ENCODE data around the gene EFNA3. TPM values are rescaled to one million over a fixed set of nuclear protein-coding genes. Genes with fewer than 3 reads are reported as not detected.

Gene EFNA3
- total and polyA plus RNA-seq, 2 experiments from 2014 or later, result 10.3 to 13.6 TPM

DNA sequence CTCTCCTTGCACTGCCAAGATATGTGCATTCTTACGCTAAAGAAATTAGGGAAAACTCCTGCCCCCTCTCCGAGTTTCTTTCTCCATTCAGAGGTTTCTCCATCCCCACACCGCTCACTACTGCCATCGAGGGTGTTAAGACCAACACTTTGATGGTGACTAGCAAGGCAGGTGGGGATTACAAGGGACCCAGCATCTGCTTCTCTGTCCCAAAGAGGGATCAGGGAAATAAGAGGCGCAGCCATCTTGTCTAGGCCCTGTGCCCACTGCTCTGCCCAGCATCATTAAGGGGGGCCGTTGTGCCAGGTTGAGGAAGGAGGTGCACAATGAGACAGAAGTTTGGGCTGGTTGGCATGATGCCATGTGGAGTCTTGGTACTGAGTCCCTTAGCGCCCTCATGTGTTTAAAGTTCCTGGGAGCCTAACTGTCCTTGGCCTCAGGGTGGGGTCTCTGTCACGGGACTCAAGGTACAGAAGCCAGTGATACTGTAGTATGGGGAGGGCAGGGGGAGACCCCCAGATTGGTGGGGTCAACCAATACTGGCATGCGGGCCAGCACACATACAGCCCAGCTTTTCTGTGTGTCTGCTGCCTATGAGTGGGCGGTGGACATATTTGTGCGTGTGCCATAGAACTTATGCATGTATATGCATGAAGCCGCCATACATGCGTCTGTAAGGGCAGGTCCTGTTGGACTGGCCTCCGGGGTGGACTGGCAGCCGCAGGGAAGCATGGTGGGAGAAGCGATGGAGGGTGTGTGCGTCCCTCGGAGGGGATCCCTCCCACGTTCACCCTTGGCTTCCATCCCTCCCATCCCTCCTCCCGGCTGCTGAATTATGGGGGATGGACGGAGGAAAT, 5.5 kb downstream of the EFNA3 start (continued):
- TF ChIP-seq, protein P1, sequence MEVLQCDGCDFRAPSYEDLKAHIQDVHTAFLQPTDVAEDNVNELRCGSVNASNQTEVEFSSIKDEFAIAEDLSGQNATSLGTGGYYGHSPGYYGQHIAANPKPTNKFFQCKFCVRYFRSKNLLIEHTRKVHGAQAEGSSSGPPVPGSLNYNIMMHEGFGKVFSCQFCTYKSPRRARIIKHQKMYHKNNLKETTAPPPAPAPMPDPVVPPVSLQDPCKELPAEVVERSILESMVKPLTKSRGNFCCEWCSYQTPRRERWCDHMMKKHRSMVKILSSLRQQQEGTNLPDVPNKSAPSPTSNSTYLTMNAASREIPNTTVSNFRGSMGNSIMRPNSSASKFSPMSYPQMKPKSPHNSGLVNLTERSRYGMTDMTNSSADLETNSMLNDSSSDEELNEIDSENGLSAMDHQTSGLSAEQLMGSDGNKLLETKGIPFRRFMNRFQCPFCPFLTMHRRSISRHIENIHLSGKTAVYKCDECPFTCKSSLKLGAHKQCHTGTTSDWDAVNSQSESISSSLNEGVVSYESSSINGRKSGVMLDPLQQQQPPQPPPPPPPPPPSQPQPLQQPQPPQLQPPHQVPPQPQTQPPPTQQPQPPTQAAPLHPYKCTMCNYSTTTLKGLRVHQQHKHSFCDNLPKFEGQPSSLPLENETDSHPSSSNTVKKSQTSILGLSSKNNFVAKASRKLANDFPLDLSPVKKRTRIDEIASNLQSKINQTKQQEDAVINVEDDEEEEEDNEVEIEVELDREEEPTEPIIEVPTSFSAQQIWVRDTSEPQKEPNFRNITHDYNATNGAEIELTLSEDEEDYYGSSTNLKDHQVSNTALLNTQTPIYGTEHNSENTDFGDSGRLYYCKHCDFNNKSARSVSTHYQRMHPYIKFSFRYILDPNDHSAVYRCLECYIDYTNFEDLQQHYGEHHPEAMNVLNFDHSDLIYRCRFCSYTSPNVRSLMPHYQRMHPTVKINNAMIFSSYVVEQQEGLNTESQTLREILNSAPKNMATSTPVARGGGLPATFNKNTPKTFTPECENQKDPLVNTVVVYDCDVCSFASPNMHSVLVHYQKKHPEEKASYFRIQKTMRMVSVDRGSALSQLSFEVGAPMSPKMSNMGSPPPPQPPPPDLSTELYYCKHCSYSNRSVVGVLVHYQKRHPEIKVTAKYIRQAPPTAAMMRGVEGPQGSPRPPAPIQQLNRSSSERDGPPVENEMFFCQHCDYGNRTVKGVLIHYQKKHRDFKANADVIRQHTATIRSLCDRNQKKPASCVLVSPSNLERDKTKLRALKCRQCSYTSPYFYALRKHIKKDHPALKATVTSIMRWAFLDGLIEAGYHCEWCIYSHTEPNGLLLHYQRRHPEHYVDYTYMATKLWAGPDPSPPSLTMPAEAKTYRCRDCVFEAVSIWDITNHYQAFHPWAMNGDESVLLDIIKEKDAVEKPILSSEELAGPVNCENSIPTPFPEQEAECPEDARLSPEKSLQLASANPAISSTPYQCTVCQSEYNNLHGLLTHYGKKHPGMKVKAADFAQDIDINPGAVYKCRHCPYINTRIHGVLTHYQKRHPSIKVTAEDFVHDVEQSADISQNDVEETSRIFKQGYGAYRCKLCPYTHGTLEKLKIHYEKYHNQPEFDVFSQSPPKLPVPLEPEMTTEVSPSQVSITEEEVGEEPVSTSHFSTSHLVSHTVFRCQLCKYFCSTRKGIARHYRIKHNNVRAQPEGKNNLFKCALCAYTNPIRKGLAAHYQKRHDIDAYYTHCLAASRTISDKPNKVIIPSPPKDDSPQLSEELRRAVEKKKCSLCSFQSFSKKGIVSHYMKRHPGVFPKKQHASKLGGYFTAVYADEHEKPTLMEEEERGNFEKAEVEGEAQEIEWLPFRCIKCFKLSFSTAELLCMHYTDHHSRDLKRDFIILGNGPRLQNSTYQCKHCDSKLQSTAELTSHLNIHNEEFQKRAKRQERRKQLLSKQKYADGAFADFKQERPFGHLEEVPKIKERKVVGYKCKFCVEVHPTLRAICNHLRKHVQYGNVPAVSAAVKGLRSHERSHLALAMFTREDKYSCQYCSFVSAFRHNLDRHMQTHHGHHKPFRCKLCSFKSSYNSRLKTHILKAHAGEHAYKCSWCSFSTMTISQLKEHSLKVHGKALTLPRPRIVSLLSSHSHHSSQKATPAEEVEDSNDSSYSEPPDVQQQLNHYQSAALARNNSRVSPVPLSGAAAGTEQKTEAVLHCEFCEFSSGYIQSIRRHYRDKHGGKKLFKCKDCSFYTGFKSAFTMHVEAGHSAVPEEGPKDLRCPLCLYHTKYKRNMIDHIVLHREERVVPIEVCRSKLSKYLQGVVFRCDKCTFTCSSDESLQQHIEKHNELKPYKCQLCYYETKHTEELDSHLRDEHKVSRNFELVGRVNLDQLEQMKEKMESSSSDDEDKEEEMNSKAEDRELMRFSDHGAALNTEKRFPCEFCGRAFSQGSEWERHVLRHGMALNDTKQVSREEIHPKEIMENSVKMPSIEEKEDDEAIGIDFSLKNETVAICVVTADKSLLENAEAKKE (CRISPR knock-in tag; IDR thresholded peaks at IDR 0.05), result no peak
- no peak for TF ChIP-seq POLR2AphosphoS5 (IDR thresholded peaks at IDR 0.05; ENCODE audit: low read depth)

DNA sequence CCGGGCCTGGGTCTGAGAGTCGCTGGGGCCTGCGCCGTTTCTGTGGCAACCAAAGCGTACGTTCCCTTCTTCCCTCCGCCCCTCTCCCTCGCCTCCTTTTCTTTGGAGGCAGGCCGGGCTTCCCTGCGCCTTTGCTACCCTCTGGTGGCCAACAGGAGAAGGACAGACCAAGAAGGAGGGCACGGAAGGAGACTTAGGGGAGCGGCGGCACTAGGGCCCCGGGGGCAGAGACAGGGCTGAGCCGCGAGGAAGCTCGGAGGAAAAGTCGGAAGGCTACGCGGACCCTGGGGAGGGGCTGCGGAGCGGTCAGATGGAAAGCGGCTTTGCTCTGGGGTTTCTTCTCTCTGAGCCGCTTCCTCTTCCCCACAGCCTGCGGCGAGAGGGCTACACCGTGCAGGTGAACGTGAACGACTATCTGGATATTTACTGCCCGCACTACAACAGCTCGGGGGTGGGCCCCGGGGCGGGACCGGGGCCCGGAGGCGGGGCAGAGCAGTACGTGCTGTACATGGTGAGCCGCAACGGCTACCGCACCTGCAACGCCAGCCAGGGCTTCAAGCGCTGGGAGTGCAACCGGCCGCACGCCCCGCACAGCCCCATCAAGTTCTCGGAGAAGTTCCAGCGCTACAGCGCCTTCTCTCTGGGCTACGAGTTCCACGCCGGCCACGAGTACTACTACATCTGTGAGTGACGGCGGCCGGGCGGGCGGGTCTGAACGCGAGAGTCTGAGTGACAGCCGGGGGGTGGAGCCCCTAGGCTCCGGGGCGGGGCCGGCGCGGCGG, 6.3 kb downstream of the EFNA3 start:
- H3K27me3 ChIP-seq (ENCODE audit: insufficient read depth), result peaks cover 46% of the 10 kb centered on the region
- TF ChIP-seq EZH2 (IDR thresholded peaks at IDR 0.05; ENCODE audit: low read depth, unreplicated experiment) (no peak), CREB1 (CRISPR knock-in tag; IDR thresholded peaks at IDR 0.05; ENCODE audit: low read depth) (peak; percentile 63), POLR2AphosphoS5 (IDR thresholded peaks at IDR 0.05; ENCODE audit: low read depth) (peak; percentile 41; the same call in 1 of the 2 replicates)
- TF ChIP-seq, protein P2, sequence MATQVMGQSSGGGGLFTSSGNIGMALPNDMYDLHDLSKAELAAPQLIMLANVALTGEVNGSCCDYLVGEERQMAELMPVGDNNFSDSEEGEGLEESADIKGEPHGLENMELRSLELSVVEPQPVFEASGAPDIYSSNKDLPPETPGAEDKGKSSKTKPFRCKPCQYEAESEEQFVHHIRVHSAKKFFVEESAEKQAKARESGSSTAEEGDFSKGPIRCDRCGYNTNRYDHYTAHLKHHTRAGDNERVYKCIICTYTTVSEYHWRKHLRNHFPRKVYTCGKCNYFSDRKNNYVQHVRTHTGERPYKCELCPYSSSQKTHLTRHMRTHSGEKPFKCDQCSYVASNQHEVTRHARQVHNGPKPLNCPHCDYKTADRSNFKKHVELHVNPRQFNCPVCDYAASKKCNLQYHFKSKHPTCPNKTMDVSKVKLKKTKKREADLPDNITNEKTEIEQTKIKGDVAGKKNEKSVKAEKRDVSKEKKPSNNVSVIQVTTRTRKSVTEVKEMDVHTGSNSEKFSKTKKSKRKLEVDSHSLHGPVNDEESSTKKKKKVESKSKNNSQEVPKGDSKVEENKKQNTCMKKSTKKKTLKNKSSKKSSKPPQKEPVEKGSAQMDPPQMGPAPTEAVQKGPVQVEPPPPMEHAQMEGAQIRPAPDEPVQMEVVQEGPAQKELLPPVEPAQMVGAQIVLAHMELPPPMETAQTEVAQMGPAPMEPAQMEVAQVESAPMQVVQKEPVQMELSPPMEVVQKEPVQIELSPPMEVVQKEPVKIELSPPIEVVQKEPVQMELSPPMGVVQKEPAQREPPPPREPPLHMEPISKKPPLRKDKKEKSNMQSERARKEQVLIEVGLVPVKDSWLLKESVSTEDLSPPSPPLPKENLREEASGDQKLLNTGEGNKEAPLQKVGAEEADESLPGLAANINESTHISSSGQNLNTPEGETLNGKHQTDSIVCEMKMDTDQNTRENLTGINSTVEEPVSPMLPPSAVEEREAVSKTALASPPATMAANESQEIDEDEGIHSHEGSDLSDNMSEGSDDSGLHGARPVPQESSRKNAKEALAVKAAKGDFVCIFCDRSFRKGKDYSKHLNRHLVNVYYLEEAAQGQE (IDR thresholded peaks at IDR 0.05; ENCODE audit: unreplicated experiment), result no peak
- TF ChIP-seq, protein P3, sequence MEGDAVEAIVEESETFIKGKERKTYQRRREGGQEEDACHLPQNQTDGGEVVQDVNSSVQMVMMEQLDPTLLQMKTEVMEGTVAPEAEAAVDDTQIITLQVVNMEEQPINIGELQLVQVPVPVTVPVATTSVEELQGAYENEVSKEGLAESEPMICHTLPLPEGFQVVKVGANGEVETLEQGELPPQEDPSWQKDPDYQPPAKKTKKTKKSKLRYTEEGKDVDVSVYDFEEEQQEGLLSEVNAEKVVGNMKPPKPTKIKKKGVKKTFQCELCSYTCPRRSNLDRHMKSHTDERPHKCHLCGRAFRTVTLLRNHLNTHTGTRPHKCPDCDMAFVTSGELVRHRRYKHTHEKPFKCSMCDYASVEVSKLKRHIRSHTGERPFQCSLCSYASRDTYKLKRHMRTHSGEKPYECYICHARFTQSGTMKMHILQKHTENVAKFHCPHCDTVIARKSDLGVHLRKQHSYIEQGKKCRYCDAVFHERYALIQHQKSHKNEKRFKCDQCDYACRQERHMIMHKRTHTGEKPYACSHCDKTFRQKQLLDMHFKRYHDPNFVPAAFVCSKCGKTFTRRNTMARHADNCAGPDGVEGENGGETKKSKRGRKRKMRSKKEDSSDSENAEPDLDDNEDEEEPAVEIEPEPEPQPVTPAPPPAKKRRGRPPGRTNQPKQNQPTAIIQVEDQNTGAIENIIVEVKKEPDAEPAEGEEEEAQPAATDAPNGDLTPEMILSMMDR (conservative IDR thresholded peaks at IDR 0.05; ENCODE audit: low read depth in 2 of 2), result peak; percentile 89 to 99
- peak overlapping the region; percentile 88 for H3K4me3 ChIP-seq
- DNase-seq (ENCODE audit: low spot score) (peak; percentile 98), ATAC-seq (peak; percentile 60)
- H3K4me1 ChIP-seq (ENCODE audit: insufficient read depth), result peaks cover 24% of the 10 kb centered on the region
- H2AFZ ChIP-seq, result peak overlapping the region; percentile 97
- Mint-ChIP-seq H3K4me3 (peak overlapping the region; percentile 95), H3K4me1 (peaks cover 39% of the 10 kb centered on the region), H3K27ac (peak overlapping the region; percentile 86), H3K27me3 (ENCODE audit: insufficient read depth, low read depth, poor library complexity) (peaks cover 65% of the 10 kb centered on the region), H3K9me3 (no peaks in the 10 kb centered on the region), H3K36me3 (ENCODE audit: low read depth) (no peaks in the 10 kb centered on the region; the same call in 2 of the 3 replicates)
- peak overlapping the region; percentile 95 for H3K4me2 ChIP-seq
- H3K9me2 ChIP-seq (ENCODE audit: insufficient read depth), result no peaks in the 10 kb centered on the region
- H3K27ac ChIP-seq (ENCODE audit: low read depth), result no peak overlapping the region
- H3K79me2 ChIP-seq (replicated peaks; ENCODE audit: insufficient read depth), result no peaks in the 10 kb centered on the region
- peaks cover 6% of the 10 kb centered on the region; the same call in 1 of the 2 replicates for H4K20me1 ChIP-seq (replicated peaks; ENCODE audit: insufficient read depth)
- no peaks in the 10 kb centered on the region for H3K36me3 ChIP-seq (ENCODE audit: insufficient read depth)
- peaks cover 18% of the 10 kb centered on the region; the same call in 1 of the 2 replicates for H3F3A ChIP-seq (replicated peaks; ENCODE audit: low read depth)
